GM12801 (cell line): ENCODE results near the gene PRR4.

Experiments
- TF ChIP-seq, protein P1 (sequence below): IDR thresholded peaks from one replicate; pipeline ENCODE4 v1.5.1; 2011; ENCODE audit warnings: control low read depth; ENCODE audit not compliant: insufficient read length; ENCODE audit errors: extremely low read depth

PRR4 gene, protein sequence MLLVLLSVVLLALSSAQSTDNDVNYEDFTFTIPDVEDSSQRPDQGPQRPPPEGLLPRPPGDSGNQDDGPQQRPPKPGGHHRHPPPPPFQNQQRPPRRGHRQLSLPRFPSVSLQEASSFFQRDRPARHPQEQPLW

DNA sequence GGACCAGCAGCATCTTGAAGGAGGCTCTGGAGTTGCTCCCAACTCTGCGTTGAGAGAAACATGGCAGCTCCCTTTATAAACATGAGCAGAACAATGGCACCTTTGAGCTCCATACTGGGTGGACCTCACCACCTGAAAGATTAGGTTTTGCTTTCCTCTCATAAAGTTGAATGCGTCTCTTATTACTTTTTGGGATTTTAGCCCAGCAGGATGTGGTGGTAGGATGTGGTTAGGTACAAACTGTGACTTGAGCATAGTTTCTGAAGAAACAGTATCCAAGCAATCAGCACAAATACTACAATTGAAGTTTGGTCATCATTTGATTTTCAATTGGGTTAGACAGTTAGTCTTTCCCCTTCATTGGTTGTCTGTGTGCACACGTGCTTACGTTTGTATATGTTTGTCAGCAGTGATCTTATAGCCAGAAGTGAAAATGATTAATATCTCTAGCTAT is at the start of gene PRR4:
PRR4 (minus strand) TSS at position 51 of the 454 bp plus-strand sequence; CDS start at position 13, 38 bp downstream.
- TF ChIP-seq, protein P1, sequence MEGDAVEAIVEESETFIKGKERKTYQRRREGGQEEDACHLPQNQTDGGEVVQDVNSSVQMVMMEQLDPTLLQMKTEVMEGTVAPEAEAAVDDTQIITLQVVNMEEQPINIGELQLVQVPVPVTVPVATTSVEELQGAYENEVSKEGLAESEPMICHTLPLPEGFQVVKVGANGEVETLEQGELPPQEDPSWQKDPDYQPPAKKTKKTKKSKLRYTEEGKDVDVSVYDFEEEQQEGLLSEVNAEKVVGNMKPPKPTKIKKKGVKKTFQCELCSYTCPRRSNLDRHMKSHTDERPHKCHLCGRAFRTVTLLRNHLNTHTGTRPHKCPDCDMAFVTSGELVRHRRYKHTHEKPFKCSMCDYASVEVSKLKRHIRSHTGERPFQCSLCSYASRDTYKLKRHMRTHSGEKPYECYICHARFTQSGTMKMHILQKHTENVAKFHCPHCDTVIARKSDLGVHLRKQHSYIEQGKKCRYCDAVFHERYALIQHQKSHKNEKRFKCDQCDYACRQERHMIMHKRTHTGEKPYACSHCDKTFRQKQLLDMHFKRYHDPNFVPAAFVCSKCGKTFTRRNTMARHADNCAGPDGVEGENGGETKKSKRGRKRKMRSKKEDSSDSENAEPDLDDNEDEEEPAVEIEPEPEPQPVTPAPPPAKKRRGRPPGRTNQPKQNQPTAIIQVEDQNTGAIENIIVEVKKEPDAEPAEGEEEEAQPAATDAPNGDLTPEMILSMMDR = no peak

DNA sequence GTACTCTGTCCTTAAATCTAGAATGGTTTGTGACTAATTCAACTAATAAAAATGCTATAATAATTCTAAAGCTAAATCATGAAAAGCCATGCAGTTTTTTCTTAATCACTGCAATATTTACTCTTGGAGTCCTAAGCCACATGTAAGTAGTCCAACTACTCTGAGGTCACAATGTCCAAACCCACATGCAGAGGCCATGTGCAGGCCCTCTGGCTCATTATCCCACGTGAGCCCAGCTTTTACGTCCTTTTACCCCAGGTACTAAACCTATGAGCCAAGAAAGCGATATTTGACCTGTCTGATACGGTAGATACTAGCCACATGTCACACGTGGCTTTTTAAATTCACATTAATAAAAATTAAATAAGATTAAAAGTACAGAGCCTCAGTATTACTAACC is 47.6 kb upstream of the PRR4 start:
- TF ChIP-seq, protein P1 = no peak

DNA sequence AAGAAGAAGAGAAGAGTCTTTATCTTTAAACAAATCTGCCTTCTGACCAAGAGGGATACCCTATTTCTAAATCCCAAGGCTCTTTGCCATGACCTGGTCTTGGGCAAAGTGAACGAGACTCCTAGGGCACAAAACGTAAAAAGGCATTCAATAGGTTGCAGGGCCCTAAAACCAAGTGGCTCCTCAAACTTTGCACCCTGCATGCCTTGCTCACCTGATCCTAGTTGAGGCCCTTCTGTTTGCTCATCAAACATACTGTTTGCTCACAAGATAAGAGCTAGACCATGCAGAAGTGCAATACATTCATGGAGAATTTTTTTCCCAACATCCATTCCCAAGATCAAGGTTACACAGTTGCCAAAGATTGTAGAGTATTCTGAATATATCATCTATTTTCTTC is 42.7 kb upstream of the PRR4 start:
- TF ChIP-seq, protein P1 = no peak

DNA sequence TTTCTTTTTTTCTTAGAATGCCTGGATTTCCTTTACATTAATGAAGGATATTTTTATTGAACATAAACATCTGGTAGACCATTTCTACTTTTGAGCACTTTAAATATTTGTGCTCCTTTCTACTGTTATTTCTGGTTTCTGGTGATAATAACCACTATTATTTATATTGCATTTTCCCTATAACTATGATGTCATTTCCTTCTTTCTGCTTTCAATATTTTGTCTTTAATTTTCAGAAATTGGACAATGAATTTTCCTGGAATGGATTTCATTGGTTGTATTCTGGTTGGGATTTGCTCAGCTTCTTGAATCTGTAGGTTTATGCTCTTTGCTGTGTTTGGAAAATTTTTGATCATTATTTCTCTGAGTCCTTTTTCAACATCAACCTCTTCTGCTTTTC is 40.0 kb upstream of the PRR4 start:
- TF ChIP-seq, protein P1 = no peak

DNA sequence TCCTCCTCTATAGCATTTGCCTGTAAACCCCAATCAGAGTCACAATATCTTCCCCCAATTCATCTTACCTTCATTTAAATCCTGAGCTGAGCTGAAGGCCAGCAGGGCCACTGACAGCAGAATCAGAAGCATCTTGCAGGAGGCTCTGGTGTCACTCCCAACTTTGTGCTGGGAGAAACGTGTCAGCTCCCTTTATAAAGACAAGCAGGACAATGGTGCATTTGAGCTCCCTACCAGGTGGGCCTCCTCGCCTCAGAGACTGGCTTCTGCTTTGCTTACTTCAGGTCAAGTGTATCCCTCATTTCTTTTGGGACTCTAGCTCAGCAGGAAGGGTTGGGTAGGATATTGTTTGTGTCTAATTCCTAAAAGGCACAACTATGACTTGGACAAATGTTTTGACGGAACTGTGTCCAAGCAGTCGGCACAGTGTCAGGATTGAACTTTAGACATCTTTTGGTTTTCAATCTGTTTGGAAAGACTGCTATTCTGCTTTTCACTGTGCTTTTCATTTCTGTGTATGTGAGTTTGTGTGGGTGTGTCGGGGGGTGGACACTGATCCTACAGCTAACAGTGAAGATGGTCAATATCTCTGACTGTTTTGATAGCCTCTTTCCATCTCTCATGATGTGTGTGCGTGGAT is 34.9 kb upstream of the PRR4 start, which contains the start of gene PRH1:
PRH1 (minus strand) TSS at position 170 of the 640 bp plus-strand sequence; CDS start at position 132, 38 bp downstream.
- TF ChIP-seq, protein P1 = no peak

DNA sequence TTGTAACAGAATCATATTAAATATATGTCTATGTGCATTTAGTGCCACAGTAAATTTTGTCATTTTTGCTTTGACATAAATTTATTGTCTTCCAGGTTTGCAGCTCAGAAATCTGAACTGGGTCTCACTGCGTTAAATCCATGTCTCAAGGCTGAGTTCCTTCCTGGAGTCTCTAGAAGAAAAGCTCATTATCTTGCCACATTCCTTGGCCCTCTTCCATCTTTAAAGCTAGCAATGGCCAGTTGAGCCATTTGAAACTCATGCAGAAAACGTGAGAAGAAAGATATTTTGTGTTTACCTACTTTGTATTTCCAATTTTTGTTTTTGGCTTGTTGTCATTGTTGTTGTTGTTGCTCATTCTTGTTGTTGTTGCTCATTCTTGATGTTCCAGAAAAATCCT is 24.1 kb upstream of the PRR4 start:
- TF ChIP-seq, protein P1 = no peak

DNA sequence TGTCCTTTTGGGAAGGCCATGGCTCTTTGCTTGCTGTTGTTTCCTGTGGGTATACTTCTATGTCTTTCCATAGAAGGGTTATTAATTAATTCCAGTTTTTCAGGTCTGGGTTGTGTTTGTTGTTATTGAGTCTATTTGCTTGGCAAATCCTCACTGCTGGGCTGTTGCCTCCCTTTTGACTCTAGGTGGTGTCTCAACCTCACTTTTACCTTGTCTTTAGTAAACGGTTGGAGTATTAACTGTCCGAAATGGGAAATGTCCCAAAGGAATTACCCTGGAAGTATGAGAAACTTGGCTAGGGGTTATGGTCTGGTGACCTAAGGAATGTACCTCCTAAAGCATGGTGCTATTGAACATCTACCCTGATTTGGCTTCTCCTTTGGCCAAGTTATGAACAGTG is 18.1 kb upstream of the PRR4 start:
- TF ChIP-seq, protein P1 = no peak
